GM19351 (cell line): ENCODE measurements around the gene RABL6.
A peak's percentile ranks its signal among the peaks of the same experiment; 100 is the strongest.
"Not testable (repeated sequence)": the region's sequence is repeated elsewhere in the genome, so short reads cannot be mapped to it uniquely, and the experiment has no call there.

ENCODE experiments used
- ATAC-seq: cut with Tn5 transposase; IDR thresholded peaks from one replicate; pipeline ENCODE4 v1.9.1; 2021; ENCODE audit warnings: mild to moderate bottlenecking, moderate library complexity; ENCODE audit not compliant: unreplicated experiment

The RABL6 gene

GRCh38 chr9:136775191-136775590 is 32.6 kb upstream of the RABL6 start:
- no peak for ATAC-seq

- ATAC-seq, result no peak
These were observed 30.8 kb upstream of the RABL6 start for GRCh38 chr9:136776947-136777346.

GRCh38 chr9:136777359-136777758 is 30.4 kb upstream of the RABL6 start:
- ATAC-seq, result no peak

GRCh38 chr9:136779808-136780207 is 27.9 kb upstream of the RABL6 start:
- no peak for ATAC-seq

- no peak for ATAC-seq
These were observed 25.3 kb upstream of the RABL6 start for GRCh38 chr9:136782452-136782851.

- no peak for ATAC-seq
These were observed 23.3 kb upstream of the RABL6 start for GRCh38 chr9:136784249-136784996.

GRCh38 chr9:136784997-136785361 is 22.8 kb upstream of the RABL6 start:
- no peak for ATAC-seq

- not testable (repeated sequence) for ATAC-seq
These were observed 22.0 kb upstream of the RABL6 start for GRCh38 chr9:136785565-136786355.

GRCh38 chr9:136786451-136786850 is 21.3 kb upstream of the RABL6 start:
- no peak for ATAC-seq

- ATAC-seq, result not testable (repeated sequence)
These were observed 20.8 kb upstream of the RABL6 start for GRCh38 chr9:136786983-136787382.

- no peak for ATAC-seq
These were observed 19.9 kb upstream of the RABL6 start for GRCh38 chr9:136787690-136788400.

GRCh38 chr9:136788644-136789522 is 18.9 kb upstream of the RABL6 start:
- not testable (repeated sequence) for ATAC-seq

- no peak for ATAC-seq
These were observed 18.2 kb upstream of the RABL6 start for GRCh38 chr9:136789523-136789937.

GRCh38 chr9:136790640-136791515 is 16.9 kb upstream of the RABL6 start, which contains the start of gene TMEM141:
TSS of gene TMEM141 (plus strand) at chr9:136791344. CDS start at chr9:136791371, 27 bp downstream.
- peak; percentile 79 for ATAC-seq

GRCh38 chr9:136791516-136792276 is 16.1 kb upstream of the RABL6 start:
- ATAC-seq, result no peak

GRCh38 chr9:136792321-136793085 is 15.2 kb upstream of the RABL6 start:
- ATAC-seq, result no peak

GRCh38 chr9:136793086-136793946 is 14.4 kb upstream of the RABL6 start:
- no peak for ATAC-seq
